HL-60 (cell line): Measurements from ENCODE around the gene SNAPC5.

Source experiments
- CTCF ChIP-seq: IDR thresholded peaks from one replicate; pipeline ENCODE4 v1.5.1; 2011; ENCODE audit warnings: low read length, control low read depth, inconsistent platforms; ENCODE audit not compliant: insufficient read depth
- GABPA ChIP-seq: IDR thresholded peaks from 2 replicates; pipeline ENCODE4 v1.6.1; 2012; ENCODE audit warnings: low read depth
- POLR2AphosphoS5 ChIP-seq: IDR thresholded peaks from 2 replicates; pipeline ENCODE4 v1.6.1; 2012; ENCODE audit warnings: low read depth
- SPI1 ChIP-seq: IDR thresholded peaks from 2 replicates; pipeline ENCODE4 v1.6.1; 2012; ENCODE audit warnings: low read depth, mild to moderate bottlenecking, borderline replicate concordance
- TF ChIP-seq, protein P1 (sequence below): IDR thresholded peaks from 2 replicates; pipeline ENCODE4 v1.6.1; 2012; ENCODE audit warnings: low read depth; ENCODE audit not compliant: insufficient replicate concordance

DNA sequence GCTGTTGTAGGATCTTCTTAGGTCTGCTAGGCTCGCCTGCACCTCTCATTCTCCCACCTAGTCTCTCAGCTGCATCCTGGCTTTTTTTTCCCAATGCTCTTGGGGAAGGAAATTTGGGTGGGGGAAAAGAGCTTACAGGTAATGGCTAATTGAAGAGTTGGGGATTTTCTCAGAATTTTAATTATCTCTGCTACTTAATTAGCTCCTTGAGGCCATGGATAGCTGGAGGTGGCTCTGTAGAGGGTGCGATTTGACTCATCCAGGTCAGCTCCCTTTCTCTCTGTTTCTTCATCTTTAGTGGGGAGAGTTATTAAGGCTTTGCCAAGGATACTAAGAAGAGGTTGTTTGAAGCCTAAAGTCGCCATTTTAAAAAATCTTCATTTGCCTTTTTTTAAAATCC lies 22.6 kb downstream of the SNAPC5 start:
- TF ChIP-seq CTCF (no peak), POLR2AphosphoS5 (no peak), SPI1 (no peak), GABPA (no peak)
- TF ChIP-seq, protein P1, sequence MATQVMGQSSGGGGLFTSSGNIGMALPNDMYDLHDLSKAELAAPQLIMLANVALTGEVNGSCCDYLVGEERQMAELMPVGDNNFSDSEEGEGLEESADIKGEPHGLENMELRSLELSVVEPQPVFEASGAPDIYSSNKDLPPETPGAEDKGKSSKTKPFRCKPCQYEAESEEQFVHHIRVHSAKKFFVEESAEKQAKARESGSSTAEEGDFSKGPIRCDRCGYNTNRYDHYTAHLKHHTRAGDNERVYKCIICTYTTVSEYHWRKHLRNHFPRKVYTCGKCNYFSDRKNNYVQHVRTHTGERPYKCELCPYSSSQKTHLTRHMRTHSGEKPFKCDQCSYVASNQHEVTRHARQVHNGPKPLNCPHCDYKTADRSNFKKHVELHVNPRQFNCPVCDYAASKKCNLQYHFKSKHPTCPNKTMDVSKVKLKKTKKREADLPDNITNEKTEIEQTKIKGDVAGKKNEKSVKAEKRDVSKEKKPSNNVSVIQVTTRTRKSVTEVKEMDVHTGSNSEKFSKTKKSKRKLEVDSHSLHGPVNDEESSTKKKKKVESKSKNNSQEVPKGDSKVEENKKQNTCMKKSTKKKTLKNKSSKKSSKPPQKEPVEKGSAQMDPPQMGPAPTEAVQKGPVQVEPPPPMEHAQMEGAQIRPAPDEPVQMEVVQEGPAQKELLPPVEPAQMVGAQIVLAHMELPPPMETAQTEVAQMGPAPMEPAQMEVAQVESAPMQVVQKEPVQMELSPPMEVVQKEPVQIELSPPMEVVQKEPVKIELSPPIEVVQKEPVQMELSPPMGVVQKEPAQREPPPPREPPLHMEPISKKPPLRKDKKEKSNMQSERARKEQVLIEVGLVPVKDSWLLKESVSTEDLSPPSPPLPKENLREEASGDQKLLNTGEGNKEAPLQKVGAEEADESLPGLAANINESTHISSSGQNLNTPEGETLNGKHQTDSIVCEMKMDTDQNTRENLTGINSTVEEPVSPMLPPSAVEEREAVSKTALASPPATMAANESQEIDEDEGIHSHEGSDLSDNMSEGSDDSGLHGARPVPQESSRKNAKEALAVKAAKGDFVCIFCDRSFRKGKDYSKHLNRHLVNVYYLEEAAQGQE = no peak
